ENCODE measurements around the gene LPP. TPM values are rescaled to one million over a fixed set of nuclear protein-coding genes. Genes with fewer than 3 reads are reported as not detected.

The LPP gene
- total RNA-seq, 1 donor from 2014 or later: 184 TPM

DNA sequence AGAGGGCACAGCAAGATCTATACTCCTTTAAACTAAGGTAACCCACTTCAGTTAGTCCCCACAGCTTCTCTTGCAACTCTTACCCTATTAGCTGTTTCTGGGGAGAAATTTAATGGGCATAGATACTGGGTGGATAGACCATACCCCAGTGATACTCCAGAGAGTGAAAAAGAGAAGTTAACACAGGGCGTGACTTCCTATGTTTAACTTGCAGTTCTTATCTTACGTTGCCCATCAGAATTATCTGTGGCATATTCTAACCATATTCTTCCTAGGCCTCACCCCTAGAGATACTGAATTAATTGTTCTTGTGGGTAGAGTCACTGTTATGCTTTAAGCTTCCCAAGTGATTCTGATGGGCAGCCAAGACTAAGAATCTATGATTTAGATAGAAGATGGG is 532.4 kb downstream of the LPP start:
- H3K9me3 Mint-ChIP-seq (ENCODE audit: unreplicated experiment): peaks cover 3% of the 10 kb centered on the region

DNA sequence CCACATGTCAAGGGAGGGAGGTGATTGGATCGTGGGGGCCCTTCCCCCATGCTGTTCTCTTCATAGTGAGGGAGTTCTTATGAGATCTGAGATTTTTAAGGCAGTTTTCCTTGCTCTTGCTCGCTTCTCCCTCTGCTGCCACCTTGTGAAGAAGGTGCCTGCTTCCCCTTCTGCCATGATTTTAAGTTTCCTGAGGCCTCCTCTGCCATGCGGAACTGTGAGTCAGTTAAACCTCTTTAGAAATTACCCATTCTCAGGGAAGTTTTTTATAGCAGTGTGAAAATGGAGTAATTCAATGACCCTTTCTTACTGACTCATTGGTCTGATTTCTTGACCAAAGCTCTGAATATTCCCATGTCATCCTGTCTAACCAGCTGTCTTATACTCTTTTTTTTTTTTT is 533.4 kb downstream of the LPP start:
- DNase-seq (ENCODE audit: extremely low spot score, unreplicated experiment): no peak
- TF ChIP-seq, protein P1, sequence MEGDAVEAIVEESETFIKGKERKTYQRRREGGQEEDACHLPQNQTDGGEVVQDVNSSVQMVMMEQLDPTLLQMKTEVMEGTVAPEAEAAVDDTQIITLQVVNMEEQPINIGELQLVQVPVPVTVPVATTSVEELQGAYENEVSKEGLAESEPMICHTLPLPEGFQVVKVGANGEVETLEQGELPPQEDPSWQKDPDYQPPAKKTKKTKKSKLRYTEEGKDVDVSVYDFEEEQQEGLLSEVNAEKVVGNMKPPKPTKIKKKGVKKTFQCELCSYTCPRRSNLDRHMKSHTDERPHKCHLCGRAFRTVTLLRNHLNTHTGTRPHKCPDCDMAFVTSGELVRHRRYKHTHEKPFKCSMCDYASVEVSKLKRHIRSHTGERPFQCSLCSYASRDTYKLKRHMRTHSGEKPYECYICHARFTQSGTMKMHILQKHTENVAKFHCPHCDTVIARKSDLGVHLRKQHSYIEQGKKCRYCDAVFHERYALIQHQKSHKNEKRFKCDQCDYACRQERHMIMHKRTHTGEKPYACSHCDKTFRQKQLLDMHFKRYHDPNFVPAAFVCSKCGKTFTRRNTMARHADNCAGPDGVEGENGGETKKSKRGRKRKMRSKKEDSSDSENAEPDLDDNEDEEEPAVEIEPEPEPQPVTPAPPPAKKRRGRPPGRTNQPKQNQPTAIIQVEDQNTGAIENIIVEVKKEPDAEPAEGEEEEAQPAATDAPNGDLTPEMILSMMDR (IDR thresholded peaks at IDR 0.05): peak; percentile 46
- Mint-ChIP-seq H3K4me3 (ENCODE audit: unreplicated experiment) (no peak overlapping the region), H3K27ac (ENCODE audit: unreplicated experiment) (peak overlapping the region; percentile 27), H3K9me3 (ENCODE audit: unreplicated experiment) (peaks cover 3% of the 10 kb centered on the region), H3K27me3 (ENCODE audit: unreplicated experiment) (no peaks in the 10 kb centered on the region), H3K36me3 (ENCODE audit: unreplicated experiment) (no peaks in the 10 kb centered on the region), H3K4me1 (ENCODE audit: unreplicated experiment) (peaks cover 28% of the 10 kb centered on the region)

More for the DNA sequence above, 532.4 kb downstream of the LPP start:
- Mint-ChIP-seq H3K4me3 (ENCODE audit: unreplicated experiment) (no peak overlapping the region), H3K27me3 (ENCODE audit: unreplicated experiment) (no peaks in the 10 kb centered on the region), H3K36me3 (ENCODE audit: unreplicated experiment) (no peaks in the 10 kb centered on the region), H3K27ac (ENCODE audit: unreplicated experiment) (no peak overlapping the region), H3K4me1 (ENCODE audit: unreplicated experiment) (peaks cover 35% of the 10 kb centered on the region)
- no peak for DNase-seq (ENCODE audit: extremely low spot score, unreplicated experiment)
- TF ChIP-seq, protein P1 (IDR thresholded peaks at IDR 0.05): no peak

DNA sequence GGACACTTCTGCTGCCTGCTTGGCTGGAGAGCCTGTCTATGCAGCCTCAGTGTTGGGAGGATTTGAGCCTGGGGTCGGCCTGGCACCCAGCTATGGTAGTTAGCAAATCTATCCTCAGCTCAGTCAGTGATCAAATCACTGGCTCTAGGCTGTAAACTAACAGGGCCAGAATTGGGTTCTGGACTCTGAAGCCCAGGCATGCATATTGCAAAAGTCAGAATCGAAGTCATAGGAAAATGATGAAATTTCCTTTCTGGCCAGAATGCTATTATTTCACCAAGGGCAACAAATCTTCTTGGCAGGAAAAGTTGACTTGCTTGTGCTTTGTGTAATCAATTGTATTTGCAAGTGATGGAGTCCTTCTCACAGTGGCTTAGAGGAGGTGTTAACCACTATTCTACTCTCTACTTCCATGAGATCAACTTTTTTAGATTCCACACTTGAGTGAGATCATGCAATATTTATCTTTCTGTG is 535.2 kb downstream of the LPP start:
- H3K27ac Mint-ChIP-seq (ENCODE audit: unreplicated experiment): peak overlapping the region; percentile 70
- TF ChIP-seq, protein P1 (IDR thresholded peaks at IDR 0.05): no peak
- no peak overlapping the region for H3K4me3 Mint-ChIP-seq (ENCODE audit: unreplicated experiment)
- no peaks in the 10 kb centered on the region for H3K36me3 Mint-ChIP-seq (ENCODE audit: unreplicated experiment)
- no peak for DNase-seq (ENCODE audit: extremely low spot score, unreplicated experiment)
- H3K9me3 Mint-ChIP-seq (ENCODE audit: unreplicated experiment): peaks cover 3% of the 10 kb centered on the region
- H3K27me3 Mint-ChIP-seq (ENCODE audit: unreplicated experiment): no peaks in the 10 kb centered on the region
- H3K4me1 Mint-ChIP-seq (ENCODE audit: unreplicated experiment): peaks cover 17% of the 10 kb centered on the region

DNA sequence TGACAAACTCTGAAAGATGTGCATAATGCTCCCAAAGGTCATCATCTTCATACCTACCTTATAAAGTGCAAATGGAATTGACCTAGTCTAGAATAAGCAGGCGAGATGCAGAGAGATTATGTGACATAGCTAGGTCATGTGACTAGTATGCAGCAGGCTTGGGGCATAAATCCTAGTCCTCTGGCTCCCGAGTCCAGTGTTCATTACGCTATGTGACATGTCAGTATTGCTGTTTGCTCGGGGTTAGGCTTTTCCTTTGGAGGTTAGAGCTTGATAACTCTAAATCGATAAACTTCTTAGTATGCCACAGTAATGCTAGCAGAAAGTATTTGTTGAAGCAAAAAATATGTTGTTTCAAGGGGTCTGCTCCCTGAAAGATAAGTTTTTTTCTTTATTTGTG is 536.1 kb downstream of the LPP start:
- no peaks in the 10 kb centered on the region for H3K36me3 Mint-ChIP-seq (ENCODE audit: unreplicated experiment)
- no peaks in the 10 kb centered on the region for H3K27me3 Mint-ChIP-seq (ENCODE audit: unreplicated experiment)
- H3K9me3 Mint-ChIP-seq (ENCODE audit: unreplicated experiment): peaks cover 3% of the 10 kb centered on the region
- H3K4me1 Mint-ChIP-seq (ENCODE audit: unreplicated experiment): peaks cover 17% of the 10 kb centered on the region
- H3K4me3 Mint-ChIP-seq (ENCODE audit: unreplicated experiment): no peak overlapping the region
- TF ChIP-seq, protein P1 (IDR thresholded peaks at IDR 0.05): no peak
- H3K27ac Mint-ChIP-seq (ENCODE audit: unreplicated experiment): no peak overlapping the region
- no peak for DNase-seq (ENCODE audit: extremely low spot score, unreplicated experiment)

DNA sequence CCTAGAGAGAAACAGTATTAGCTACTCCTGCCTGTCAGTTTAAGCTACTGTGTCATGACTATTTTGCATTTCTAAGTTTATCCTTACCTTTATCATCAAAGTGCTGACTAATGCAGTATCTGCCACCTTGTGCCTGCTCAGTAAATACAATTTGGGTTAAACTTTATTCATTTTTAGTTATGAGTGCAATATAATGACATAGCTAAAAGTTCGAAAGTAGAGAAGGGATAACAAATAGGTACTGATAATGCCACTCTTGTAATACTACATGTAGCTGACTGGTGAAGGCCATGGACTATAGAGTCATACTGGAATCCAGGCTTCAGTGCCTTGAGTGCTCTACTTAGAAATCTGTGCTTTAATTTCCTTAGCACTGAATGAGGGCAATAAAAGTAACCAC is 537.0 kb downstream of the LPP start:
- Mint-ChIP-seq H3K4me1 (ENCODE audit: unreplicated experiment) (peaks cover 17% of the 10 kb centered on the region), H3K27ac (ENCODE audit: unreplicated experiment) (no peak overlapping the region), H3K9me3 (ENCODE audit: unreplicated experiment) (peaks cover 3% of the 10 kb centered on the region), H3K4me3 (ENCODE audit: unreplicated experiment) (no peak overlapping the region), H3K27me3 (ENCODE audit: unreplicated experiment) (no peaks in the 10 kb centered on the region), H3K36me3 (ENCODE audit: unreplicated experiment) (no peaks in the 10 kb centered on the region)
- no peak for DNase-seq (ENCODE audit: extremely low spot score, unreplicated experiment)
- TF ChIP-seq, protein P1 (IDR thresholded peaks at IDR 0.05): no peak

Data from osteocyte (in vitro differentiated cells).